HG02981 (cell line): Measurements from ENCODE around the gene EXOC5.

Source experiments
- ATAC-seq: cut with Tn5 transposase; IDR thresholded peaks from one replicate; pipeline ENCODE4 v1.9.1; 2021; ENCODE audit warnings: mild to moderate bottlenecking, moderate library complexity; ENCODE audit not compliant: unreplicated experiment

Gene EXOC5

GRCh38 chr14:57268161-57269069 is at the start of gene EXOC5, which contains the start of gene AP5M1:
Gene EXOC5 (minus strand): TSS chr14:57268905. CDS start chr14:57268648, 257 bp downstream.
Gene AP5M1 (plus strand): TSS chr14:57268971. CDS start chr14:57269315, 344 bp downstream.
- ATAC-seq, result peak; percentile 83

DNA sequence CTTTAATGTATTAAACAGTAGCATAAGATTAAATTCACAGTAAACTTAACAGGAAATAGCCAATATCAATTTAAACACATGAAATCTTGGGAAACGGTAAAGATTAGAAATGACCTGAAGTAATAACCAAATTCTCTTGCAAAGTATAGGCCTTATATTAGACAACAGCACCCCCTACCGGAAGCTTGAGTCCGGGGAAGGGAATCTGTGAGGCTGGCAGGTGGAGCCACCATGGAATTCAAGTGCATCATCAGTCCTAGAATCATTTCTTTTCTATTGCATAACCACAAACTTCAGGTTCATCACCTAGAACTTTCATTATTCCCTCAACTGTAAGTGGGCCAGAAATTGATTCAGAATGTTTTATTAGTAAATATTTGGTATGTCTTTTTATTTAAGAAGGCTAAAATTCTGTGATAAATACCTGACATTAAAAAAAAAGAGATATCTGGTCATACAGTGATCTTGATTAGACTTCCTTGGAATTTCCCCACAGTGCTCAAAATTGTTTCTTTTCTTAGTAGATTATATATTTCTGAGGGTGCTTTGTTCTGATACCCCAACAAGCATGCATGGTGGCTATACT is 48.6 kb upstream of the EXOC5 start:
- peak; percentile 70 for ATAC-seq

- ATAC-seq, result no peak
Measured at GRCh38 chr14:57314396-57315089, 45.8 kb upstream of the EXOC5 start.

- no peak for ATAC-seq
Measured at GRCh38 chr14:57302883-57303282, 34.2 kb upstream of the EXOC5 start.

DNA sequence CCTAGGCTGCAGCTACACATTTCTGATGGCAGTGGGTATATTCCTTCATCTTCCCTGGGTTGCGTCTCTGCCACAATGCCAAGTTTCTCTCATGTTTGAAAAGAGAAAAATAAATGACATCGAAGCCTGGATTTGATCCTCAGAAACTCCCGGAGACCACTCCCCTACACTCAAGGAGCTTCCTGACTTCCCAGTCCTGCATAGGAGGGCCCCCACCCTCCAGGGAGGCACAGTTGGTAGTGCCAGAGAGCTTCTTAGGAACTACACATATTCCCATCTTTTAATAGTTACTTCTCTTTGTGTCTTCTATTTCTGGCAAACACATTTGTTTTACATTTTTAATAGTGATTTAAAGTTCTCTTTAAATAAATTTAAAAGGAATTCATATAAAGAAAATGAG is 30.8 kb upstream of the EXOC5 start:
- ATAC-seq, result no peak

DNA sequence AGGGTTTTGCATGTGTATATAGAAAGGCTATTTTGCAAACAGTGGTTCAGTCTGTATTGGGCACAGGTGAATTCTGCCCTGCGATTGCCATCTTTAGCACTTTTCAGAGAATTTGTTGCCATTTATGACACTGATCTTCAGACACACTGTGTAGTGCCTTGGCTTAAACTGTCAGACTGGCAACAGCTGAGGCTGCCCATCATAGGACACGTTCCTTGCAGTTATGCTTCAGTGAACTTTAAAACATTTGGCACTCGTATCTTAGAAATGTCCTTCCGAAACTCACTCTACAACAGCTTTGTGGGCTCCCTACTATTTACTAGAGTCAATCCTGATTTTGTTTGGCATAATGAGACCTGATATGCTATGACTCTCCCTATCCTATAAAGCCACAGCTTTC is 29.1 kb upstream of the EXOC5 start:
- ATAC-seq, result no peak

DNA sequence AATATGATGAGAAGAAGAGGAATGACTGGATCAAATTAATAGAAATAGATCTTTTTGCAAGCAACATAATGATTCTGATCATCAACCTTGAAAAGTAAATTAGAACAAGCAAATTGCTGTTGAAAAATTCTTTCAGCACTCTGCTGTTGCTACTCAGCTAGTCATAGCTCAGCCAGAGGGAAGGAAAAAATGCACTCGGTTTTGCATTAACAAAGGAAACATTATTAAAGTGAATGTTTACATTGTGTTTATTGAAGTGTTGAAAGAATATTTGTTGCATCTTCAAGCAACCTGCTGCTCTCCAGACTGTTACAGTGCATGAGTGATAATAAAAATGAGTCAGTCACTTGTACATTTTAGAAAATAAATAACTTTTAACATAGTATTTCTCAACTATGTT is 26.5 kb upstream of the EXOC5 start:
- ATAC-seq, result no peak

DNA sequence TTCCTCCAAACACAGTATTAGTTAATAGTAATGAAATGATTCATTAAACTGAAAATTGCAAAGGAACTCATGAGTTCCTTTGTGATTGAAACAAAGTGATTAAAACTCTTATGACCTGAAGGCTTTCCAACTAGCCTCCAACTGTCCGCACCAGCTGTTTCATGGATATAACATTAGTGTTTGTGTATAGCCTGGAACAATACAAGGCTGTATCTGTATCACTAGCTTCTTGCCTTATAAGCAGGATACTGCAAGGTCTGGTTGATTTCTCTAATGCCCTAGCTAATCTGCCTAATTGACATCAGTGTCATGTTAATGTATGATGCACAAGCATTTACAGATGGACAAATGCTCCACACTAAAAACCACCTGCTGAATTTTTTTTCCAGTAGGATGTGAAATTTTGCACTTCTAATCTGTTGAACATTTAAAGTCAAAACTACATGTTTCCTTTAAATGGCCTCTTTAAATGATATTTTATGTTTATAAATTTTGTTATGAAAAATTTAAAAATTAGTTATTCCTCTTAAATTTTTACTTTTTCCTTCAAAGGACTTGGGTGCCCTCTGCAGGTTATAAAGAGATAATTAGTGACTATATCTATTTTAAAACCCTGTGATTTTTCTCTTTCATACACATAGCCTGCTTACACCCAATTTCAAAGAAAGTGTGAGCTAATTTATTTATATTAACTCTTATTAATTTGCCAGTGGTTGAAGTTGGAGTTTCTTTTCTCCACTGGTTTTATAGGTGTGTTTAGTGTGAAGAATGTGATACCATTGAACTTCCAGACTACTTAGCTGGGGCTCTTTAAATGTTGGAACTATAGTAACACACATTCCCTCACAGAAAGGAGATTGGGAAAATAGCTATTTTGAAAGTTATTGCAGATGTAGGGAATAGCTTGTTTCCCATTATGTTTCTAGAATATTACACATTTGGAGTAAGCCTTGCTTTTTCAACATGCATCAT is 25.4 kb upstream of the EXOC5 start:
- no peak for ATAC-seq

DNA sequence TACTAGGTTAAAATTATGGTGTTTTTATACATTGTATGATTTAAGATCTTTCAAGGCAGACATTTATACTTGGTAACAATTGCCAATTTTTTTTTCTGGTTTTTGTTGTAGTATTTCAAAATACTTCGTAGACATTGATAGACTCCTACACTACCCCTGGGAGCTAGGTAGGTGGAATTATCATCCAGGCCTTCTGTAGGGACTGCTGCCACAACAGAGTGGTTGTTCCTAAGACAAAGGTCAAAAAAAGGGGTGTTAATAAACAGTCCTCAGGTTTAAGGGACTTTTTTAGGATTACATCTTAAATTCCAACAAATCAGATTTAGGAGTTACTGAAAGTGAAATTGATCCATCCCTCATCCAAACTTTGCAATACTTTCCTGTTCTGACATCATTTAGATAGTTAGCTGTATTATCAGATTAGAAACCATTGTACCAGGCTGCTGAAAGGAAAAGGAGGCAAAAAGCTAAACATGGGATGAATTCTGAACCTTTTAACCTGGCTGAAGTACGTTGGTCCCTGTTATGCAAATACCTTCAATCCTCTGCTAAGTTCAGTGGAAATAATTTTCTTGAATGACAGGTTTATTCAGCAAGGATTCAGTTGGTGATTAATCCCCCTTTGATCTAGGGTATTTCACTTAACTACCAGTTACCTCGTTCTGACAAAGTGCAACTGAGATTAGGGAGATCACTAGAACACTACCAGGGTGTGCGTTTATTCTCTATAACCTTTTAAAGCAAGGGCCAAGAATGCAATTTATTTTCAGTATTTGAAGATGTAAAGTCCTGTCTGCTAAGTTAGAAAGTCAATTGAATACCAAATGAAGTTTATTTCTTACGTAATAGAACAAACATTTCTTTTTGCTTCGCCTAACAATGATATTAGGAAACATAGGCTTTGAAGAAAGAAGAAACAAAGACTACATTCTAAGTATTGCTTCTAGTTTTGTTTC is 23.3 kb upstream of the EXOC5 start:
- ATAC-seq, result no peak

GRCh38 chr14:57290751-57291150 is 22.0 kb upstream of the EXOC5 start:
- no peak for ATAC-seq

DNA sequence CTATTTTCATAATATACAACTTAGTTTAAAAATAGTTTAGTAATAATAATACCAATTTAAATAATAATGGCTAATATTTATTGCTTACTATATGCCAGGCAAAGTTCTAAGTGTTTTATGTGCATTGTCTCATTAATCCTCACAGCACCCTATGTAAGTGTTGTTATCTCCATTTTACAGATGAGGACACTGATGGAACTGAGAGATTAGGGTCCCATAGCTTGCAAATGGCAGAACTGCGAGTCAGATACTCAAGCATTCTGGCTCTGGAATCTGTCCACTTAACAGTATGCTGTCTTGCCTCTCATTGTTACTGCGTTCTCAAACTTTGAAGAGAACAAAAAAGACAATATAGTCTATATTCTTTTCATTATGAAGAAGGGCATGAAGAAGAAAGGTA is 19.0 kb upstream of the EXOC5 start:
- no peak for ATAC-seq

- ATAC-seq, result no peak
Measured at GRCh38 chr14:57277062-57277461, 8.4 kb upstream of the EXOC5 start.

DNA sequence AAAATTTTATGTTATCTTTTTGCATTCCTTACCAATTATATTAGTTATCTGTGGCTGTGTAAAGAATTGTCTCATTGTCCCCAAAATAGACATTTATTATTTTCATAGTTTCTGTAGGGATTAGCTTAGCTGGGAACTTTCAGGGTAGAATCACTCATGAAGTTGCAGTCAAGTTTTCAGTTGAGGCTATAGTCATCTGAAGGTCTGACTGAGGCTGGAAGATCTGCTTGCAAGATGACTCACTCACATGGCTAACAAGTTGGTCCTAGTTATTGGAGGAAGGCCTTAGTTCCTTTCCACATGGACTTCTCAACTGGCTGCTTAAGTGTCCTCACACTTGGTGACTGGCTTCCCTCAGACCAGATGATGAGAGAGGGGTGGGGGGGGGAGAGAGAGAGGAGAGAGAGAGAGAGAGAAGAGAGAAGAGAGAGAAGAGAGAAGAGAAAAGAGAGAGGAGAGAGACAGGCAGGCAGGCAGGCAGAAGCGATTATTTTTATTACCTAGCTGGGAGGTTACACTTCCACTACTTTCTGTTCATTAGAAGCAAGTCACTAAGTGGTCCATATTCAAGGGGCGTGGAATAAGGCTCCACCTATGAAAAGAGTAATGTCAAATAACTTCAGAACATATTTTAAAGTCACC is 6.4 kb upstream of the EXOC5 start:
- no peak for ATAC-seq

DNA sequence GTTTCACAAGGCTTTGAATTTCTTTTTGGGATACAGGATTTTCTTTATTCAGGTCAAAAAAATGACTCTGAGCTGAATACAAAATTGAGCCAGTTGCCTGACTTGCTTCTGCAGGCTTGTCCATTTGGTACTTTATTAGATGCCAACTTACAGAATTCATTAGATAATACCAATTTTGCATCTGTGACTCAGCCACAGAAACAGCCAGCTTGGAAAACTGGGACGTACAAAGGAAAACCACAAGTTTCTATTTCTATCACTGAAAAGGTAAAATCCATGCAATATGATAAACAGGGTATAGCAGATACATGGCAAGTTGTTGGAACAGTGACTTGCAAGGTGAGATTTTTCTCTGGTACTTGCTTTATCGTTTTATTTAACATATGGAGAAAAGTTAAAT is 5.8 kb upstream of the EXOC5 start:
- no peak for ATAC-seq

- no peak for ATAC-seq
Measured at GRCh38 chr14:57273236-57273635, 4.5 kb upstream of the EXOC5 start.

DNA sequence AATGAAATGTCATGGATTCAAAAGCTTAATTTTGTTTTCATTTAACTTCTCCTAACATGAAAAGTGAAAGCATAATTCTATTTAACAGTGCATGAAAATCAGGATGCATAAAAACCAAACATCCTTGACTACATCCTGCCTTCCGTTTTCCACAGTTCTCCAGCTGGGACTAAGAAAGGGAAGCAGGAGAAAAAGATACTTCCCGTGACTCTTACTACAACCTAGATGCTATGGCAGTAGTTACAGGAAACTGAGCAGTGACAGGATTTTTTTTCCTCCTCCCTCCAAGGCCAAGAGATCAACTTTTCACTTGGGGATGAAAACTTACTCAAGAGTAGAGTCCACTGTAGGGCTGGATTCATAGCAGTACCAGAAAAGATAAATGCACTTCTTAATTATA is 2.6 kb downstream of the EXOC5 start:
- ATAC-seq, result no peak

DNA sequence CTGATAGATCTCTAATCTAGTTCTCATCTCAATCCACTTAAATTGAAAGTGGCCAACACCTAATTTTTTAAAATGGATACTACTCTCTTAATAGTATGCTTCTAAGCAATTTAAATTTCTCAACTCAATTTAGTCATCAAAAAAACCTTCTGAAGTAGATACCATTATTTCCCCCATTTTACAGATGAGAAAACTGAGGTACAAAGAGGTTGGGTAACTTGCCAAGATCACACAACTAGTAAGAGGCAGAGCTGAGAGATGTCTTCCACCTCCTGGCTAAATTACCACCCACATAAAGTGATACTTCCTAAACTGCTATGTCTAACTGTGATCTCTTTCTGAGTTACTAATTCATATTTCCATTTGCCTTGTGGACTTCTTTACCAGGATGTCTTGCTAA is 6.6 kb downstream of the EXOC5 start:
- ATAC-seq, result no peak

- no peak for ATAC-seq
Measured at GRCh38 chr14:57261604-57262003, 7.1 kb downstream of the EXOC5 start.

GRCh38 chr14:57259672-57260071 is 9.0 kb downstream of the EXOC5 start:
- ATAC-seq, result no peak
